ENCODE results near the gene VSX1.

The VSX1 gene

GRCh38 chr20:25054995-25055629 is 26.8 kb downstream of the VSX1 start:
- no peaks in the 10 kb centered on the region for H3K9me3 ChIP-seq (ENCODE audit: control insufficient read depth, low read depth, low read length)
- H3K9ac ChIP-seq (ENCODE audit: low read length): no peak overlapping the region
- H3K36me3 ChIP-seq (ENCODE audit: control insufficient read depth, low read depth, low read length): no peaks in the 10 kb centered on the region
- H3K27me3 ChIP-seq (ENCODE audit: control insufficient read depth, insufficient read depth, low read length): peaks cover 62% of the 10 kb centered on the region
- no peaks in the 10 kb centered on the region for H3K4me1 ChIP-seq (ENCODE audit: control insufficient read depth, low read depth, low read length)
- H3K27ac ChIP-seq (ENCODE audit: low read length): no peak overlapping the region
- H3K4me3 ChIP-seq (ENCODE audit: low read length): no peak overlapping the region

- no peaks in the 10 kb centered on the region for H3K36me3 ChIP-seq (ENCODE audit: control insufficient read depth, low read depth, low read length)
- no peaks in the 10 kb centered on the region for H3K9me3 ChIP-seq (ENCODE audit: control insufficient read depth, low read depth, low read length)
- no peaks in the 10 kb centered on the region for H3K4me1 ChIP-seq (ENCODE audit: control insufficient read depth, low read depth, low read length)
- no peak overlapping the region for H3K9ac ChIP-seq (ENCODE audit: low read length)
- H3K4me3 ChIP-seq (ENCODE audit: low read length): no peak overlapping the region
- peaks cover 54% of the 10 kb centered on the region for H3K27me3 ChIP-seq (ENCODE audit: control insufficient read depth, insufficient read depth, low read length)
- no peak overlapping the region for H3K27ac ChIP-seq (ENCODE audit: low read length)
Measured at GRCh38 chr20:25054096-25054820, 27.7 kb downstream of the VSX1 start.

- peaks cover 45% of the 10 kb centered on the region for H3K27me3 ChIP-seq (ENCODE audit: control insufficient read depth, insufficient read depth, low read length)
- no peaks in the 10 kb centered on the region for H3K9me3 ChIP-seq (ENCODE audit: control insufficient read depth, low read depth, low read length)
- no peaks in the 10 kb centered on the region for H3K4me1 ChIP-seq (ENCODE audit: control insufficient read depth, low read depth, low read length)
- H3K27ac ChIP-seq (ENCODE audit: low read length): no peak overlapping the region
- no peak overlapping the region for H3K4me3 ChIP-seq (ENCODE audit: low read length)
- no peaks in the 10 kb centered on the region for H3K36me3 ChIP-seq (ENCODE audit: control insufficient read depth, low read depth, low read length)
- H3K9ac ChIP-seq (ENCODE audit: low read length): no peak overlapping the region
Measured at GRCh38 chr20:25053255-25054031, 28.5 kb downstream of the VSX1 start.

GRCh38 chr20:25052255-25053194 is 29.4 kb downstream of the VSX1 start:
- Histone ChIP-seq H3K27ac (ENCODE audit: low read length) (no peak overlapping the region), H3K9me3 (ENCODE audit: control insufficient read depth, low read depth, low read length) (no peaks in the 10 kb centered on the region), H3K9ac (ENCODE audit: low read length) (no peak overlapping the region), H3K27me3 (ENCODE audit: control insufficient read depth, insufficient read depth, low read length) (peaks cover 36% of the 10 kb centered on the region), H3K4me1 (ENCODE audit: control insufficient read depth, low read depth, low read length) (no peaks in the 10 kb centered on the region), H3K4me3 (ENCODE audit: low read length) (no peak overlapping the region), H3K36me3 (ENCODE audit: control insufficient read depth, low read depth, low read length) (no peaks in the 10 kb centered on the region)

- no peaks in the 10 kb centered on the region for H3K9me3 ChIP-seq (ENCODE audit: control insufficient read depth, low read depth, low read length)
- H3K27ac ChIP-seq (ENCODE audit: low read length): no peak overlapping the region
- H3K4me3 ChIP-seq (ENCODE audit: low read length): no peak overlapping the region
- no peak overlapping the region for H3K9ac ChIP-seq (ENCODE audit: low read length)
- H3K4me1 ChIP-seq (ENCODE audit: control insufficient read depth, low read depth, low read length): no peaks in the 10 kb centered on the region
- peaks cover 27% of the 10 kb centered on the region for H3K27me3 ChIP-seq (ENCODE audit: control insufficient read depth, insufficient read depth, low read length)
- no peaks in the 10 kb centered on the region for H3K36me3 ChIP-seq (ENCODE audit: control insufficient read depth, low read depth, low read length)
Measured at GRCh38 chr20:25051386-25052155, 30.4 kb downstream of the VSX1 start.

GRCh38 chr20:25050501-25051350 is 31.2 kb downstream of the VSX1 start:
- H3K36me3 ChIP-seq (ENCODE audit: control insufficient read depth, low read depth, low read length): no peaks in the 10 kb centered on the region
- peaks cover 18% of the 10 kb centered on the region for H3K27me3 ChIP-seq (ENCODE audit: control insufficient read depth, insufficient read depth, low read length)
- no peak overlapping the region for H3K27ac ChIP-seq (ENCODE audit: low read length)
- no peak overlapping the region for H3K9ac ChIP-seq (ENCODE audit: low read length)
- no peak overlapping the region for H3K4me3 ChIP-seq (ENCODE audit: low read length)
- H3K4me1 ChIP-seq (ENCODE audit: control insufficient read depth, low read depth, low read length): no peaks in the 10 kb centered on the region
- H3K9me3 ChIP-seq (ENCODE audit: control insufficient read depth, low read depth, low read length): no peaks in the 10 kb centered on the region

- no peak overlapping the region for H3K9ac ChIP-seq (ENCODE audit: low read length)
Measured at GRCh38 chr20:25050082-25050481, 31.9 kb downstream of the VSX1 start.

GRCh38 chr20:25049261-25050060 is 32.5 kb downstream of the VSX1 start:
- H3K4me3 ChIP-seq (ENCODE audit: low read length): no peak overlapping the region
- H3K4me1 ChIP-seq (ENCODE audit: control insufficient read depth, low read depth, low read length): no peaks in the 10 kb centered on the region
- no peak overlapping the region for H3K27ac ChIP-seq (ENCODE audit: low read length)
- H3K9ac ChIP-seq (ENCODE audit: low read length): no peak overlapping the region
- H3K36me3 ChIP-seq (ENCODE audit: control insufficient read depth, low read depth, low read length): no peaks in the 10 kb centered on the region
- H3K27me3 ChIP-seq (ENCODE audit: control insufficient read depth, insufficient read depth, low read length): peaks cover 6% of the 10 kb centered on the region
- no peaks in the 10 kb centered on the region for H3K9me3 ChIP-seq (ENCODE audit: control insufficient read depth, low read depth, low read length)

More at GRCh38 chr20:25050082-25050481, 31.9 kb downstream of the VSX1 start:
- Histone ChIP-seq H3K4me1 (ENCODE audit: control insufficient read depth, low read depth, low read length) (no peaks in the 10 kb centered on the region), H3K36me3 (ENCODE audit: control insufficient read depth, low read depth, low read length) (no peaks in the 10 kb centered on the region), H3K27ac (ENCODE audit: low read length) (no peak overlapping the region), H3K9me3 (ENCODE audit: control insufficient read depth, low read depth, low read length) (no peaks in the 10 kb centered on the region), H3K4me3 (ENCODE audit: low read length) (no peak overlapping the region), H3K27me3 (ENCODE audit: control insufficient read depth, insufficient read depth, low read length) (peaks cover 12% of the 10 kb centered on the region)

- Histone ChIP-seq H3K9ac (ENCODE audit: low read length) (no peak overlapping the region), H3K36me3 (ENCODE audit: control insufficient read depth, low read depth, low read length) (no peaks in the 10 kb centered on the region), H3K27ac (ENCODE audit: low read length) (no peak overlapping the region), H3K27me3 (ENCODE audit: control insufficient read depth, insufficient read depth, low read length) (no peaks in the 10 kb centered on the region), H3K4me1 (ENCODE audit: control insufficient read depth, low read depth, low read length) (no peaks in the 10 kb centered on the region), H3K9me3 (ENCODE audit: control insufficient read depth, low read depth, low read length) (no peaks in the 10 kb centered on the region), H3K4me3 (ENCODE audit: low read length) (no peak overlapping the region)
Measured at GRCh38 chr20:25048519-25048952, 33.4 kb downstream of the VSX1 start.
